Mesendoderm (in vitro differentiated cells): ENCODE data around the gene NFASC.

ENCODE experiments used
- DNase-seq: peaks from one replicate; pipeline ENCODE4 v3.0.0; 2013
- H2AK5ac ChIP-seq: 2 replicates; pipeline ENCODE4 v1.6.1; 2013; ENCODE audit warnings: low read length, inconsistent platforms
- H2BK120ac ChIP-seq: 2 replicates; pipeline ENCODE4 v1.6.1; 2013; ENCODE audit warnings: low read depth, mild to moderate bottlenecking, low read length, moderate library complexity, mixed read lengths
- H2BK15ac ChIP-seq: replicated peaks from 2 replicates; pipeline ENCODE4 v1.6.1; 2013; ENCODE audit warnings: low read depth, mild to moderate bottlenecking, moderate library complexity
- H2BK5ac ChIP-seq: 2 replicates; pipeline ENCODE4 v1.6.1; 2013; ENCODE audit warnings: low read length, inconsistent platforms
- H3K18ac ChIP-seq: 2 replicates; pipeline ENCODE4 v1.6.1; 2013; ENCODE audit warnings: mild to moderate bottlenecking, low read length, mixed read lengths
- H3K23ac ChIP-seq: one replicate; pipeline ENCODE4 v1.6.1; 2013; ENCODE audit warnings: low read length
- H3K27ac ChIP-seq: 2 replicates; pipeline ENCODE4 v1.5.1; 2013; ENCODE audit warnings: low read depth, mild to moderate bottlenecking, inconsistent platforms, low read length, moderate library complexity
- H3K27me3 ChIP-seq: 2 replicates; pipeline ENCODE4 v1.6.1; 2013; ENCODE audit warnings: low read length, control low read depth, mild to moderate bottlenecking, inconsistent platforms; ENCODE audit not compliant: insufficient read depth, poor library complexity
- H3K36me3 ChIP-seq: 2 replicates; pipeline ENCODE4 v1.6.1; 2013; ENCODE audit warnings: low read length, inconsistent platforms; ENCODE audit not compliant: control insufficient read depth, insufficient read depth
- H3K4ac ChIP-seq: one replicate; pipeline ENCODE4 v1.6.1; 2013; ENCODE audit warnings: low read depth, mild to moderate bottlenecking, low read length, moderate library complexity
- H3K4me1 ChIP-seq: 2 replicates; pipeline ENCODE4 v1.6.1; 2013; ENCODE audit warnings: low read depth, low read length, inconsistent platforms; ENCODE audit not compliant: control insufficient read depth
- H3K4me2 ChIP-seq: 2 replicates; pipeline ENCODE4 v1.6.1; 2013; ENCODE audit warnings: low read length
- H3K4me3 ChIP-seq: 2 replicates; pipeline ENCODE4 v1.5.1; 2013; ENCODE audit warnings: mild to moderate bottlenecking, low read length
- H3K56ac ChIP-seq: one replicate; pipeline ENCODE4 v1.6.1; 2013; ENCODE audit warnings: low read length
- H3K79me1 ChIP-seq: 2 replicates; pipeline ENCODE4 v1.6.1; 2013; ENCODE audit warnings: low read length, inconsistent platforms
- H3K79me2 ChIP-seq: 2 replicates; pipeline ENCODE4 v1.6.1; 2013; ENCODE audit warnings: mild to moderate bottlenecking, low read length; ENCODE audit not compliant: control insufficient read depth, insufficient read depth
- H3K9ac ChIP-seq: 2 replicates; pipeline ENCODE4 v1.6.1; 2013; ENCODE audit warnings: low read length, inconsistent platforms
- H4K5ac ChIP-seq: one replicate; pipeline ENCODE4 v1.6.1; 2013; ENCODE audit warnings: low read length
- H4K8ac ChIP-seq: one replicate; pipeline ENCODE4 v1.6.1; 2013; ENCODE audit warnings: low read depth, mild to moderate bottlenecking, control low read depth, low read length, moderate library complexity
- WGBS: extraction: QIAGEN DNeasy Blood & Tissue Kit; methylation state at CpG from one replicate; pipeline ENCODE4 v1.1.7; 2013; ENCODE audit warnings: low lambda C conversion rate, missing lambda C conversion rate; ENCODE audit not compliant: insufficient coverage; ENCODE audit errors: extremely low coverage; 5-methylcytosine and 5-hydroxymethylcytosine counted together

Gene NFASC

DNA sequence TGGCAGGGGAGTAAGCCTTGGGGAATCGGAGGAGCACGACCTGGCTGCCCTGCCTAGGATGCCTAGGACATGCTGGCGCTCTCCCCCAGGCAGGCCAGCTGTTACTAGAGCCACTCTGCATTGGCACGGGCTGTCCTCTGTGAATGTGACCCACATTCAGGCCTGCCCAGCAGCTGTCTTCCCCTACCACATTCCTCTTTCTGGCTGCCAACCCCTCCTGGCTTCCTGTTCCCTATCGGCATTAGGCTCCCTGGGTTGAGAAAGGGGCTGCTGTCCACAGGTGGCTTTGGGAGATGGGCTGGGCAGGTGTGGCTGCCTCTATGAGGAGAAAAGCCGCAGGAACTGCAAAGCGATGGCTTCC is 2.3 kb upstream of the NFASC start:
- Histone ChIP-seq H3K27ac (no peak overlapping the region), H3K56ac (peak overlapping the region; percentile 17), H3K9ac (no peak overlapping the region), H2BK120ac (no peak overlapping the region), H2BK15ac (no peak overlapping the region), H3K4me1 (peaks cover 6% of the 10 kb centered on the region), H3K23ac (no peak overlapping the region), H2BK5ac (no peak overlapping the region), H3K4ac (no peak overlapping the region), H4K8ac (no peak overlapping the region), H2AK5ac (no peak overlapping the region), H3K18ac (no peak overlapping the region), H3K4me3 (no peak overlapping the region), H3K4me2 (no peak overlapping the region), H3K79me1 (no peaks in the 10 kb centered on the region), H3K36me3 (no peaks in the 10 kb centered on the region), H4K5ac (no peak overlapping the region), H3K27me3 (no peaks in the 10 kb centered on the region), H3K79me2 (no peaks in the 10 kb centered on the region)
- no CpG with 5 or more reads among the region's 7 CpGs for WGBS
- DNase-seq = no peak

DNA sequence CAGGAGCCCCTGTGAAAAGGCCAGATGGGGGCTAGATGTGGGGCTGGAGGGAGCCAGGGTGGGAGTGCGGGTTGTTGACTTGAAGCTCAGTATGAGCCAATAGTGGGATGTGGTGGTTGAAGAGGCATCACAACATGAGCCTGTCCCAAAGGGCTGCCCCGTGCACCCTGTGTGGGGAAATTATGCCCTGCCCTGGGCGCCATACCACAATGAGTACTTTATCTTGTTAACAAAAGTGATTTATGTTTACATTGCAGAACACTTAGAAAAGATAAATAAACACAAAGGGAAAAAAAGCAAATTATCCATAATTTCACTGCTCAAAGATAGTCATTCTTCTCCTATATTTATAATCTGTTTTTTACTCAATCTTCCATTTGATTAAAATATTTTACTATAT is 1.6 kb upstream of the NFASC start:
- H3K36me3 ChIP-seq = no peaks in the 10 kb centered on the region
- H3K18ac ChIP-seq = no peak overlapping the region
- H2BK15ac ChIP-seq = no peak overlapping the region
- peaks cover 6% of the 10 kb centered on the region for H3K4me1 ChIP-seq
- H3K27ac ChIP-seq = no peak overlapping the region
- H4K5ac ChIP-seq = no peak overlapping the region
- H2AK5ac ChIP-seq = no peak overlapping the region
- H4K8ac ChIP-seq = no peak overlapping the region
- no peak overlapping the region for H3K23ac ChIP-seq
- no peaks in the 10 kb centered on the region for H3K79me2 ChIP-seq
- H3K79me1 ChIP-seq = no peaks in the 10 kb centered on the region
- no peak overlapping the region for H3K56ac ChIP-seq
- no peak overlapping the region for H3K4me3 ChIP-seq
- no CpG with 5 or more reads among the region's 3 CpGs for WGBS
- H2BK5ac ChIP-seq = no peak overlapping the region
- H3K27me3 ChIP-seq = no peaks in the 10 kb centered on the region
- no peak overlapping the region for H3K4me2 ChIP-seq
- H3K9ac ChIP-seq = no peak overlapping the region
- no peak overlapping the region for H3K4ac ChIP-seq
- H2BK120ac ChIP-seq = no peak overlapping the region
- DNase-seq = no peak

DNA sequence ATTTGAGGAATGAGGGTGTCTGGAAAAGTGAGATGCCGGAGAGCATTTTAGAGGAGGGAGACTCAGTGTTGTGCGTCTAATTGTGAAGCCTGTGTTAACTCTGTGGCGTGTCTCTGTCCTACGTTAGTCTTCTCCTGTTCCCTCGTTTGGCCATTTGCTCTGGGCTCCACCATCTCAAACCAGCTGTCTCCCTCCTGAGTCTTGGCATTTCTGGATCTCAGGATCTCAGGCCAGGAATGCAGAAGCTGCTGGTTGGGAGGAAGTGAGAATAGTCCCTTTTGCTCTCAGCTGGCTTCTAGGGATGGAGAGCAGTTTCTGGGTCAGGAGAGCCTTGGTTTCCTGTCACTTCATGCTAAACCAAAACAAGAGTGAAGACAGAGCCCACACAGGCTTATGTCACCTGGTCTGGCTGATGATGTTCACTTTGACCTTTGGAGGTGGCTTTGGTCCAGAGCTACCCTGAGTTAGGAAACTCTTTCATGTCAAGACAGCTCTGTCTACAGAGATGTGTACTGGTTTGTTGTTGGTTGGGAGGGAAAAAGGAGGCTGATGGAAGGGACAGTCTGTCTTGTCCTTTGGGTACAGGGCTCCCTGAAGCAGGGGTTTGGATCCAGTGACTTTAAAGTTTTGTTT is 859 bp downstream of the NFASC start:
- DNase-seq = no peak
- WGBS = no CpG with 5 or more reads among the region's 5 CpGs
- Histone ChIP-seq H2BK15ac (no peak overlapping the region), H3K4ac (no peak overlapping the region), H4K5ac (no peak overlapping the region), H3K4me3 (no peak overlapping the region), H3K36me3 (no peaks in the 10 kb centered on the region), H3K23ac (no peak overlapping the region), H3K9ac (no peak overlapping the region), H3K79me1 (no peaks in the 10 kb centered on the region), H3K4me1 (peaks cover 6% of the 10 kb centered on the region), H2BK5ac (no peak overlapping the region), H3K56ac (no peak overlapping the region), H3K4me2 (no peak overlapping the region), H3K79me2 (no peaks in the 10 kb centered on the region), H3K27me3 (no peaks in the 10 kb centered on the region), H2AK5ac (no peak overlapping the region), H3K18ac (no peak overlapping the region), H2BK120ac (no peak overlapping the region), H4K8ac (no peak overlapping the region), H3K27ac (no peak overlapping the region)

DNA sequence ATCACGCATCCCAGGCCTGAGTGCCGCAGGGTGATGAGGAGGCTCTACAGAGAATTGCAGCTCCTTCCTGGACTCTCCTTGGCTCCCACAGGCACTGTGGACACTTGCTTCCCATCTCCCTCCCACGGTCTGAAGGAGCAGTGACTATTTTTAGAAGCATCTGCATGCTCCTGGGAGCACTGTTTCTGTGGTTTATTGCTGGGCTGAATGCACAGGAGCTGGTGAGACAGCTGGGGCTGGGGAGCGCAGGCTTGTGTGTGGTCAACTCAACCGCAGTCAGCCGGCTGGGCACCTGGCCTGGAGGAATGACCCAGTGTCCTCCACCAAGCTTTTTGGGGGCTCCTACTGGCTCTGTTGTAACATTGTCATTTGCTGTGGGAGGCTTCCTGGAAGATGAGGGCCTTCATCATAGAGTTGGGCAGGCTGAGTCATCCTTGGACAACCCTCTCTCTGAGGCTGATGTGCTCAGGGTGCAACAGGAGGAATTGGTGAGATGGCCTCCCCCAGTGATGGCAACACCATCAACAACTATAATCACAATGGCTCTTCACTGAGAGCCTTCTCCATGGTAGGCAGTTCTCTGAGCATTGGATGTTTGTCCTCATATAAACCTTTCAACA is 1.7 kb downstream of the NFASC start:
- no peak overlapping the region for H2BK120ac ChIP-seq
- no peak overlapping the region for H3K4me2 ChIP-seq
- H4K8ac ChIP-seq = no peak overlapping the region
- H4K5ac ChIP-seq = no peak overlapping the region
- H3K18ac ChIP-seq = no peak overlapping the region
- no peaks in the 10 kb centered on the region for H3K79me1 ChIP-seq
- H3K27me3 ChIP-seq = no peaks in the 10 kb centered on the region
- DNase-seq = no peak
- no CpG with 5 or more reads among the region's 6 CpGs for WGBS
- peaks cover 6% of the 10 kb centered on the region for H3K4me1 ChIP-seq
- no peaks in the 10 kb centered on the region for H3K79me2 ChIP-seq
- no peak overlapping the region for H3K56ac ChIP-seq
- no peak overlapping the region for H2AK5ac ChIP-seq
- no peak overlapping the region for H3K4me3 ChIP-seq
- H3K36me3 ChIP-seq = no peaks in the 10 kb centered on the region
- H2BK5ac ChIP-seq = no peak overlapping the region
- H3K27ac ChIP-seq = no peak overlapping the region
- H3K4ac ChIP-seq = no peak overlapping the region
- no peak overlapping the region for H2BK15ac ChIP-seq
- no peak overlapping the region for H3K9ac ChIP-seq
- no peak overlapping the region for H3K23ac ChIP-seq

DNA sequence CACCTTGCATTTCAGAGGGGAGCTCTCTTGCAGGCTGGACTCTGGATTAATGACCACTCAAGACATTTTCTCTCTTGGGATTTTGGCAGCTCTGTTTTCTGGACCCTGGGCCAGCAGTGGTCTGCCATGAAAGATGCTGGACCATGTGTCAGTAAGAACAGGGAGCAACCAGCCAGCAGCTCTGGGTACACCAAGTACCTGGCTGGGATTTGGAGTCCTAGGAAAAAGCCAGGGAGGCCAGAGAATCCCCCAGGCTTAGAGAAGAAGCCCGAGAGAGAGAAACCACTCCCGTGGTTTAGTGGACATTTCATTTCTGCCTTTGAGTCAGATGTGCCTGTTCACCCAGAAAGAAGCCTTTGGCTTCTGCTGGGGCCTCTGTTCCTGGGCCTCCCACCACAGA is 2.5 kb downstream of the NFASC start:
- Histone ChIP-seq H3K79me1 (no peaks in the 10 kb centered on the region), H2AK5ac (no peak overlapping the region), H4K8ac (no peak overlapping the region), H3K4ac (no peak overlapping the region), H3K36me3 (no peaks in the 10 kb centered on the region), H3K9ac (no peak overlapping the region), H3K23ac (no peak overlapping the region), H3K4me3 (no peak overlapping the region), H3K18ac (no peak overlapping the region), H2BK5ac (no peak overlapping the region), H4K5ac (no peak overlapping the region), H3K56ac (no peak overlapping the region), H3K27me3 (no peaks in the 10 kb centered on the region), H3K27ac (no peak overlapping the region), H3K4me1 (peaks cover 6% of the 10 kb centered on the region), H3K79me2 (no peaks in the 10 kb centered on the region), H3K4me2 (no peak overlapping the region), H2BK120ac (no peak overlapping the region), H2BK15ac (no peak overlapping the region)
- WGBS = no CpG with 5 or more reads among the region's 2 CpGs
- no peak for DNase-seq

DNA sequence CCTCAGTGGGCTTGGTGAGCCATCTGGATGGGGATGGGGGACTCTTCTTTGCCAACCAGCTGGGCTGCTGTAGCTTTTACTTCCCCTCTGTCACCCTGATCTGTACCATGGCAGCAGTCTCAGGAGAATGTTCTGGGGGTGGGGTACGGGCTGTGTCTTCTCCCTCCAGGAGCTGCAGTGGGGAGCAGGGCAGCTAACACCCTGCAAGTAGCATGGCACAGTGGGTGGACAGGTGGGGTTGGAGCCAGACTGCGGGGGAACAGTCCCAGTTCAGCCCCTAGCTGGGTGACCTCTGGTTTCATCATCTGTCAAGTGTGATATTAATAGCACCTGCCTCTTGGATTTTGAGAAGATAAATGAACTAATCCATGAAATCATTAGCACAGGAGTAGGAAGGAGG is 3.1 kb downstream of the NFASC start:
- H2BK15ac ChIP-seq = no peak overlapping the region
- H3K27ac ChIP-seq = no peak overlapping the region
- H3K9ac ChIP-seq = no peak overlapping the region
- H3K79me1 ChIP-seq = no peaks in the 10 kb centered on the region
- no peak overlapping the region for H4K8ac ChIP-seq
- H3K4me3 ChIP-seq = no peak overlapping the region
- H3K4me1 ChIP-seq = peaks cover 3% of the 10 kb centered on the region
- H3K4me2 ChIP-seq = no peak overlapping the region
- DNase-seq = no peak
- no peak overlapping the region for H2AK5ac ChIP-seq
- H3K56ac ChIP-seq = no peak overlapping the region
- no CpG with 5 or more reads among the region's 2 CpGs for WGBS
- no peak overlapping the region for H2BK5ac ChIP-seq
- no peak overlapping the region for H3K18ac ChIP-seq
- H3K36me3 ChIP-seq = no peaks in the 10 kb centered on the region
- no peak overlapping the region for H3K4ac ChIP-seq
- H3K27me3 ChIP-seq = no peaks in the 10 kb centered on the region
- H2BK120ac ChIP-seq = no peak overlapping the region
- no peak overlapping the region for H4K5ac ChIP-seq
- H3K79me2 ChIP-seq = no peaks in the 10 kb centered on the region
- no peak overlapping the region for H3K23ac ChIP-seq
